GM12878 (cell line): ENCODE results near the gene NIN. TPM values are rescaled to one million over a fixed set of nuclear protein-coding genes. Genes with fewer than 3 reads are reported as not detected.

Source experiments
- HCFC1 ChIP-seq: fragments of 150-350 bp; IDR thresholded peaks from 2 replicates; pipeline ENCODE4 v1.6.1; 2014; ENCODE audit warnings: low read length
- HDAC6 ChIP-seq: fragments of 200-600 bp; sonication (generic); IDR thresholded peaks from one replicate; pipeline ENCODE4 v1.8.0; 2017; ENCODE audit warnings: antibody characterized with exemption; ENCODE audit not compliant: unreplicated experiment
- LARP7 ChIP-seq: fragments of 450-650 bp; IDR thresholded peaks from 2 replicates; pipeline ENCODE4 v1.6.1; 2017; ENCODE audit warnings: mild to moderate bottlenecking
- MEF2A ChIP-seq: IDR thresholded peaks from 2 replicates; pipeline ENCODE4 v1.6.1; 2011; ENCODE audit warnings: low read depth, mild to moderate bottlenecking, low read length, moderate library complexity; ENCODE audit not compliant: insufficient read depth
- POLR2A ChIP-seq: IDR thresholded peaks from 2 replicates; pipeline ENCODE4 v1.6.1; 2011; ENCODE audit warnings: low read depth, mild to moderate bottlenecking, low read length
- PRDM15 ChIP-seq: fragments of 450-650 bp; formaldehyde crosslinking; IDR thresholded peaks from 2 replicates; pipeline ENCODE4 v1.4.0; 2020; ENCODE audit warnings: mild to moderate bottlenecking, moderate library complexity
- SMC3 ChIP-seq: IDR thresholded peaks from 2 replicates; pipeline ENCODE4 v1.6.1; 2011; ENCODE audit warnings: low read length, improper control_type of control experiment, borderline replicate concordance
- STAT3 ChIP-seq: IDR thresholded peaks from 2 replicates; pipeline ENCODE4 v1.6.1; 2011; ENCODE audit warnings: low read depth, low read length, improper control_type of control experiment
- TAF1 ChIP-seq: IDR thresholded peaks from 2 replicates; pipeline ENCODE4 v1.6.1; 2011; ENCODE audit warnings: mild to moderate bottlenecking, low read depth, low read length, borderline replicate concordance
- WRNIP1 ChIP-seq: IDR thresholded peaks from 2 replicates; pipeline ENCODE4 v1.6.1; 2011; ENCODE audit warnings: low read depth, low read length, improper control_type of control experiment, borderline replicate concordance
- ZBTB11 ChIP-seq: fragments of 450-650 bp; formaldehyde crosslinking; IDR thresholded peaks from 2 replicates; pipeline ENCODE4 v1.5.0; 2022; ENCODE audit warnings: mild to moderate bottlenecking, missing genetic modification characterization
- polyA plus RNA-seq, 11 experiments: library from polyadenylated mRNA; depleted of rRNA in 4 of 11; unstranded in 6 of 11; stranded (reverse) in 5 of 11; fragments of >200 nt; fragmentation: Nextera tagmentation in 4 of 11; fragmentation: Illumina TruSeq in 1 of 11; extraction: Ambion mirVana in 4 of 11; extraction: Trizol in 1 of 11; gene quantifications; 1 replicate in 1 of 11; 2 replicates in 10 of 11; pipeline versions ENCODE4 v1.2.1 to v1.2.3, GENCODE V29; 2011 to 2016; ENCODE audit warnings: inconsistent platforms in 2 of 11, missing spikeins in 2 of 11, low read depth in 1 of 11
- total RNA-seq, 4 experiments: library from RNA; depleted of rRNA in 3 of 4; stranded (reverse); fragments of >200 nt in 3 of 4; fragmentation: Illumina TruSeq in 1 of 4; extraction: Trizol in 1 of 4; gene quantifications; 2 replicates each; pipeline versions ENCODE4 v1.2.1 to v1.2.3, GENCODE V29; 2013 to 2021
- TF ChIP-seq, protein P1 (sequence below): fragments of 150-350 bp; IDR thresholded peaks from 2 replicates; pipeline ENCODE4 v1.6.1; 2016; ENCODE audit warnings: low read depth, low read length
- TF ChIP-seq, protein P2 (sequence below): IDR thresholded peaks from 2 replicates; pipeline ENCODE4 v1.6.1; 2012; ENCODE audit warnings: mild to moderate bottlenecking, low read depth, low read length
- TF ChIP-seq, protein P3 (sequence below): IDR thresholded peaks from 2 replicates; pipeline ENCODE4 v1.6.1; 2011; ENCODE audit warnings: borderline replicate concordance, low read depth, mild to moderate bottlenecking, moderate library complexity, low read length; ENCODE audit not compliant: insufficient read depth, poor library complexity, severe bottlenecking

NIN gene
- total and polyA plus RNA-seq, 10 of the 15 experiments (the other 5 are each of a cell fraction or from before 2014, with no cell fraction given): 16.2 to 135 (median 70.3) TPM

DNA sequence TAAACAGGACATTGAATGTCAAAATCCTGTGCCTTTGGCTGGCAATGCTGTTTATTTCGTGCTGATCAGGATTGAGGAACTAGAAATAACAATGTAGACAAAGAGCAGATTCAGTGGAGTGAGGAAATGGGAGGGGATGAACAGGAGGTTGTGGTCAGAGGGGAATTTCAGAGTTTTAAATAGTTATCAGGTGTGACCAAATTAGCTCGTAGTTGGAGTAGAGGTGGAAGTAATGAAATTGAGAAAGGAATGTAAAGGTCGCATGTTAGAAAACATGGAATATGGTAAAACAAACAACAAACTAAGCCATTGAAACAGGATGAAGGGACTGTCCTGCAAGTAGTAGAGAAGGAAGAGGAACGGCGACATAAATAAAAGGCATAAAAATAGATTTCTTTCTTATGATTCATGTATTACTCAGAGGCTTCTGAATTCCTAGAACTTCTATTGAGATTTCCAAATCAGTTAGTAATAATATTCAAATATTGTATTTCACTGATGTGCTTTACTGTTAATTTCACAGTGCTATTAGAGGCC lies 153.4 kb downstream of the NIN start (continued):
- TF ChIP-seq ZBTB11 (CRISPR knock-in tag) (no peak), WRNIP1 (no peak), LARP7 (no peak), POLR2A (no peak), HCFC1 (no peak), SMC3 (no peak), STAT3 (no peak), PRDM15 (no peak), TAF1 (no peak; the same call in 1 of the 2 replicates), HDAC6 (no peak), MEF2A (peak; percentile 92)
- TF ChIP-seq, protein P1, sequence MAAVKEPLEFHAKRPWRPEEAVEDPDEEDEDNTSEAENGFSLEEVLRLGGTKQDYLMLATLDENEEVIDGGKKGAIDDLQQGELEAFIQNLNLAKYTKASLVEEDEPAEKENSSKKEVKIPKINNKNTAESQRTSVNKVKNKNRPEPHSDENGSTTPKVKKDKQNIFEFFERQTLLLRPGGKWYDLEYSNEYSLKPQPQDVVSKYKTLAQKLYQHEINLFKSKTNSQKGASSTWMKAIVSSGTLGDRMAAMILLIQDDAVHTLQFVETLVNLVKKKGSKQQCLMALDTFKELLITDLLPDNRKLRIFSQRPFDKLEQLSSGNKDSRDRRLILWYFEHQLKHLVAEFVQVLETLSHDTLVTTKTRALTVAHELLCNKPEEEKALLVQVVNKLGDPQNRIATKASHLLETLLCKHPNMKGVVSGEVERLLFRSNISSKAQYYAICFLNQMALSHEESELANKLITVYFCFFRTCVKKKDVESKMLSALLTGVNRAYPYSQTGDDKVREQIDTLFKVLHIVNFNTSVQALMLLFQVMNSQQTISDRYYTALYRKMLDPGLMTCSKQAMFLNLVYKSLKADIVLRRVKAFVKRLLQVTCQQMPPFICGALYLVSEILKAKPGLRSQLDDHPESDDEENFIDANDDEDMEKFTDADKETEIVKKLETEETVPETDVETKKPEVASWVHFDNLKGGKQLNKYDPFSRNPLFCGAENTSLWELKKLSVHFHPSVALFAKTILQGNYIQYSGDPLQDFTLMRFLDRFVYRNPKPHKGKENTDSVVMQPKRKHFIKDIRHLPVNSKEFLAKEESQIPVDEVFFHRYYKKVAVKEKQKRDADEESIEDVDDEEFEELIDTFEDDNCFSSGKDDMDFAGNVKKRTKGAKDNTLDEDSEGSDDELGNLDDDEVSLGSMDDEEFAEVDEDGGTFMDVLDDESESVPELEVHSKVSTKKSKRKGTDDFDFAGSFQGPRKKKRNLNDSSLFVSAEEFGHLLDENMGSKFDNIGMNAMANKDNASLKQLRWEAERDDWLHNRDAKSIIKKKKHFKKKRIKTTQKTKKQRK: no peak
- TF ChIP-seq, protein P2, sequence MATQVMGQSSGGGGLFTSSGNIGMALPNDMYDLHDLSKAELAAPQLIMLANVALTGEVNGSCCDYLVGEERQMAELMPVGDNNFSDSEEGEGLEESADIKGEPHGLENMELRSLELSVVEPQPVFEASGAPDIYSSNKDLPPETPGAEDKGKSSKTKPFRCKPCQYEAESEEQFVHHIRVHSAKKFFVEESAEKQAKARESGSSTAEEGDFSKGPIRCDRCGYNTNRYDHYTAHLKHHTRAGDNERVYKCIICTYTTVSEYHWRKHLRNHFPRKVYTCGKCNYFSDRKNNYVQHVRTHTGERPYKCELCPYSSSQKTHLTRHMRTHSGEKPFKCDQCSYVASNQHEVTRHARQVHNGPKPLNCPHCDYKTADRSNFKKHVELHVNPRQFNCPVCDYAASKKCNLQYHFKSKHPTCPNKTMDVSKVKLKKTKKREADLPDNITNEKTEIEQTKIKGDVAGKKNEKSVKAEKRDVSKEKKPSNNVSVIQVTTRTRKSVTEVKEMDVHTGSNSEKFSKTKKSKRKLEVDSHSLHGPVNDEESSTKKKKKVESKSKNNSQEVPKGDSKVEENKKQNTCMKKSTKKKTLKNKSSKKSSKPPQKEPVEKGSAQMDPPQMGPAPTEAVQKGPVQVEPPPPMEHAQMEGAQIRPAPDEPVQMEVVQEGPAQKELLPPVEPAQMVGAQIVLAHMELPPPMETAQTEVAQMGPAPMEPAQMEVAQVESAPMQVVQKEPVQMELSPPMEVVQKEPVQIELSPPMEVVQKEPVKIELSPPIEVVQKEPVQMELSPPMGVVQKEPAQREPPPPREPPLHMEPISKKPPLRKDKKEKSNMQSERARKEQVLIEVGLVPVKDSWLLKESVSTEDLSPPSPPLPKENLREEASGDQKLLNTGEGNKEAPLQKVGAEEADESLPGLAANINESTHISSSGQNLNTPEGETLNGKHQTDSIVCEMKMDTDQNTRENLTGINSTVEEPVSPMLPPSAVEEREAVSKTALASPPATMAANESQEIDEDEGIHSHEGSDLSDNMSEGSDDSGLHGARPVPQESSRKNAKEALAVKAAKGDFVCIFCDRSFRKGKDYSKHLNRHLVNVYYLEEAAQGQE: no peak
- TF ChIP-seq, protein P3, sequence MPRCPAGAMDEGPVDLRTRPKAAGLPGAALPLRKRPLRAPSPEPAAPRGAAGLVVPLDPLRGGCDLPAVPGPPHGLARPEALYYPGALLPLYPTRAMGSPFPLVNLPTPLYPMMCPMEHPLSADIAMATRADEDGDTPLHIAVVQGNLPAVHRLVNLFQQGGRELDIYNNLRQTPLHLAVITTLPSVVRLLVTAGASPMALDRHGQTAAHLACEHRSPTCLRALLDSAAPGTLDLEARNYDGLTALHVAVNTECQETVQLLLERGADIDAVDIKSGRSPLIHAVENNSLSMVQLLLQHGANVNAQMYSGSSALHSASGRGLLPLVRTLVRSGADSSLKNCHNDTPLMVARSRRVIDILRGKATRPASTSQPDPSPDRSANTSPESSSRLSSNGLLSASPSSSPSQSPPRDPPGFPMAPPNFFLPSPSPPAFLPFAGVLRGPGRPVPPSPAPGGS: no peak
